Measurements from ENCODE around the gene SART3.

DNA sequence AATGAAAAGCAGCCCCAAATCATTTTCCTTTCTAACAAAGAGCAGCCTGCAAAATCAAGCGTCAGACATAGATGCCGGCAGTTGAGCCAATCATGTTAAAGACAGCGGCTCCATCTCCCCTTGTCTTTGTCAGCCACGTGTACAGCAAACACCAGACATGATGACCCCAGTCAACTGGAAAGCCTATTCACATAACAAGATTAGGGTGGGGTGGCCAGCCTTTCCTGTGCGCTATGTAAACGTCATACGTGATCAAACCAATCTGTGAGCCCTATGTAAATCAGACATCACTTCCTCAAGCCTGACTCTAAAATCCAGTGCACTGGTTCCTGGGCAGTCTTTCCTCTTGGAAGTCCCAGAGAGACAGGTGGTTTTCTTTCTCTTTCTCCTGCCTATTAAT lies 55.8 kb downstream of the SART3 start:
- no peak for TF ChIP-seq CTCF (IDR thresholded peaks at IDR 0.05)
- TF ChIP-seq POLR2A (IDR thresholded peaks at IDR 0.05) = no peak
